HFFc6 (cell line): Measurements from ENCODE around the gene IFITM1. TPM values are rescaled to one million over a fixed set of nuclear protein-coding genes. Genes with fewer than 3 reads are reported as not detected.

Experiments
- DNase-seq: peaks from one replicate; pipeline ENCODE4 v3.0.0-alpha.2; 2018
- H3K27ac Mint-ChIP-seq: 2 replicates; pipeline ENCODE4 v1.8.0; 2020; ENCODE audit warnings: mild to moderate bottlenecking, mixed read lengths
- H3K27me3 Mint-ChIP-seq: 2 replicates; pipeline ENCODE4 v1.8.0; 2021; ENCODE audit warnings: mild to moderate bottlenecking, moderate library complexity, mixed read lengths; ENCODE audit not compliant: insufficient read depth
- H3K36me3 Mint-ChIP-seq: 2 replicates; pipeline ENCODE4 v1.8.0; 2021; ENCODE audit warnings: low read depth, mixed read lengths
- H3K4me1 Mint-ChIP-seq: 2 replicates; pipeline ENCODE4 v1.8.0; 2020; ENCODE audit warnings: low read depth, mixed read lengths
- H3K4me3 Mint-ChIP-seq: 2 replicates; pipeline ENCODE4 v1.8.0; 2020; ENCODE audit warnings: mild to moderate bottlenecking, moderate library complexity, mixed read lengths
- H3K9me3 Mint-ChIP-seq: 2 replicates; pipeline ENCODE4 v1.8.0; 2020; ENCODE audit warnings: mild to moderate bottlenecking, mixed read lengths
- total RNA-seq, 6 experiments: library from RNA; stranded (reverse); fragmentation: NEBNext Ultra II Directional; extraction: Animal tissue kit (Norgen Biotek cat#: 25700); gene quantifications; 2 replicates in 1 of 6; 3 replicates in 5 of 6; pipeline ENCODE4 v1.2.3, GENCODE V29; 2021
- TF ChIP-seq, protein P1 (sequence below): fragments of 200-600 bp; sonication (generic); IDR thresholded peaks from 2 replicates; pipeline ENCODE4 v1.5.0; 2021; ENCODE audit warnings: antibody characterized with exemption, mild to moderate bottlenecking

IFITM1 gene
- total RNA-seq, 6 experiments from 2014 or later = 23.5 to 36.1 (median 30.0) TPM

DNA sequence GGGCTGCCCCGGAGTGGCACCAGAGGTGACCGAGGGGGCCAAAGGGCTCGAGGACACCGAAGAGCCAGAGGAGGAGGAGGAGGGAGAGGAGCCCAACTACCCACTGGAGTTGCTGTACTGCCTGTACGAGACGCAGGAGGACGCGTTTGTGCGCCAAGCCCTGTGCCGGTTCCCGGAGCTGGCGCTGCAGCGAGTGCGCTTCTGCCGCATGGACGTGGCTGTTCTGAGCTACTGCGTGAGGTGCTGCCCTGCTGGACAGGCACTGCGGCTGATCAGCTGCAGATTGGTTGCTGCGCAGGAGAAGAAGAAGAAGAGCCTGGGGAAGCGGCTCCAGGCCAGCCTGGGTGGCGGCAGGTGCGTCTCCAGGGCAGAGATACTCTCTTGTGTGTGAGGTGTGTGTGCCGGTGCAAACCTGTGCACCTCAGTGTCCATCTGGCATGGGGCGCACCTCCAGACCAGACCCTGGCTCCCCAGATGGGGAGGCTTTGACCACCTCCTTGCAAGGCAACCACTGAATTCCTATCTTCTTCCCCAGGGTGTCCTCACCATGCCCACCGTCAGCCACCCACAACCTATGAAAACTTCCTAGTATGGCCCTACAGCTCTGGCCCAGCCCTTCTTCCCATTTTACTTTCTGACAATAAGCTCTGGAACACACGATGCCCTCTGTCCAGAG, 32.2 kb upstream of the IFITM1 start:
- no peaks in the 10 kb centered on the region for H3K4me1 Mint-ChIP-seq
- H3K36me3 Mint-ChIP-seq = no peaks in the 10 kb centered on the region
- peaks cover 33% of the 10 kb centered on the region for H3K27me3 Mint-ChIP-seq
- no peak overlapping the region for H3K4me3 Mint-ChIP-seq
- no peak overlapping the region for H3K27ac Mint-ChIP-seq
- peaks cover 2% of the 10 kb centered on the region; the same call in 1 of the 2 replicates for H3K9me3 Mint-ChIP-seq
- DNase-seq = no peak
- TF ChIP-seq, protein P1, sequence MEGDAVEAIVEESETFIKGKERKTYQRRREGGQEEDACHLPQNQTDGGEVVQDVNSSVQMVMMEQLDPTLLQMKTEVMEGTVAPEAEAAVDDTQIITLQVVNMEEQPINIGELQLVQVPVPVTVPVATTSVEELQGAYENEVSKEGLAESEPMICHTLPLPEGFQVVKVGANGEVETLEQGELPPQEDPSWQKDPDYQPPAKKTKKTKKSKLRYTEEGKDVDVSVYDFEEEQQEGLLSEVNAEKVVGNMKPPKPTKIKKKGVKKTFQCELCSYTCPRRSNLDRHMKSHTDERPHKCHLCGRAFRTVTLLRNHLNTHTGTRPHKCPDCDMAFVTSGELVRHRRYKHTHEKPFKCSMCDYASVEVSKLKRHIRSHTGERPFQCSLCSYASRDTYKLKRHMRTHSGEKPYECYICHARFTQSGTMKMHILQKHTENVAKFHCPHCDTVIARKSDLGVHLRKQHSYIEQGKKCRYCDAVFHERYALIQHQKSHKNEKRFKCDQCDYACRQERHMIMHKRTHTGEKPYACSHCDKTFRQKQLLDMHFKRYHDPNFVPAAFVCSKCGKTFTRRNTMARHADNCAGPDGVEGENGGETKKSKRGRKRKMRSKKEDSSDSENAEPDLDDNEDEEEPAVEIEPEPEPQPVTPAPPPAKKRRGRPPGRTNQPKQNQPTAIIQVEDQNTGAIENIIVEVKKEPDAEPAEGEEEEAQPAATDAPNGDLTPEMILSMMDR = no peak

GRCh38 chr11:282171-282570, 31.7 kb upstream of the IFITM1 start:
- Mint-ChIP-seq H3K4me3 (no peak overlapping the region), H3K36me3 (no peaks in the 10 kb centered on the region), H3K9me3 (no peaks in the 10 kb centered on the region), H3K27me3 (peaks cover 31% of the 10 kb centered on the region), H3K4me1 (no peaks in the 10 kb centered on the region), H3K27ac (no peak overlapping the region)
- DNase-seq = no peak
- TF ChIP-seq, protein P1 = no peak

GRCh38 chr11:282630-283360, 31.0 kb upstream of the IFITM1 start:
- H3K4me1 Mint-ChIP-seq = no peaks in the 10 kb centered on the region
- no peak for DNase-seq
- peaks cover 30% of the 10 kb centered on the region for H3K27me3 Mint-ChIP-seq
- no peaks in the 10 kb centered on the region for H3K36me3 Mint-ChIP-seq
- TF ChIP-seq, protein P1 = no peak
- H3K4me3 Mint-ChIP-seq = no peak overlapping the region
- H3K27ac Mint-ChIP-seq = no peak overlapping the region
- no peaks in the 10 kb centered on the region for H3K9me3 Mint-ChIP-seq

DNA sequence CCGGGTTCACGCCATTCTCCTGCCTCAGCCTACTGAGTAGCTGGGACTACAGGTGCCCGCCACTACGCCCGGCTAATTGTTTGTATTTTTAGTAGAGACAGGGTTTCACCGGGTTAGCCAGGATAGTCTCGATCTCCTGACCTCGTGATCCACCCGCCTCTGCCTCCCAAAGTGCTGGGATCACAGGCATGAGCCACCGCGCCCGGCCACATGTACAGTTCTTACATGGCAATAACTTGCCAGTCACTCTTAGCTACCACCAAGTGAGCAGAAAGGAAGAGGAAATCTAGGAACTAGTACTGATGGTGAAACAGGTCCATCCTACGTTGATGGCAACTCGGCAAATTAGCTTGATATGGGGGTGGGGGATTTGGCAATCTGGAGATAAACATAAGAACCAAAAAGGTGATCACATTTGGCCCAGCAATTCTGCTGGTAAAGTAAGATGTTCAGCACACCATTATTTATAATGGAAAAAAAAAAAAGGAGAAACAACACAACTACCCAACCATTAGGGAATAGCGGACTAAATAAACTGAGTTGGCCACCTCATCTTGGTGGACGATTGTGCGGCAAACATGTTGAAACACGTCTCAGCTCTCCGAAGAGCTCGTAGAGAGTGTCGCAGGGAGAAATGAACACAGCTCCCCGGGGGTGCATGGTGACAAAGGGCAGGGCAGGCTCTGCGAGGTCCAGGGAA, 30.3 kb upstream of the IFITM1 start:
- Mint-ChIP-seq H3K36me3 (no peaks in the 10 kb centered on the region), H3K4me1 (no peaks in the 10 kb centered on the region), H3K27ac (no peak overlapping the region), H3K27me3 (peaks cover 25% of the 10 kb centered on the region), H3K4me3 (no peak overlapping the region), H3K9me3 (no peaks in the 10 kb centered on the region)
- TF ChIP-seq, protein P1 = no peak
- no peak for DNase-seq

- Mint-ChIP-seq H3K27me3 (peaks cover 22% of the 10 kb centered on the region), H3K4me3 (no peak overlapping the region), H3K4me1 (no peaks in the 10 kb centered on the region), H3K27ac (no peak overlapping the region), H3K36me3 (no peaks in the 10 kb centered on the region), H3K9me3 (no peaks in the 10 kb centered on the region)
- no peak for DNase-seq
- TF ChIP-seq, protein P1 = no peak
These were observed 29.5 kb upstream of the IFITM1 start for GRCh38 chr11:284105-285020.
